GM23338 (cell line): ENCODE results near the gene NPHP1. TPM values are rescaled to one million over a fixed set of nuclear protein-coding genes. Genes with fewer than 3 reads are reported as not detected.

ENCODE experiments used
- CREB1 ChIP-seq: fragments of 250-450 bp; sonication (Bioruptor Pico); IDR thresholded peaks from 2 replicates; pipeline ENCODE4 v1.5.0; 2020; ENCODE audit warnings: low read depth, mild to moderate bottlenecking, moderate library complexity
- EZH2 ChIP-seq: fragments of 200-600 bp; sonication (generic); IDR thresholded peaks from one replicate; pipeline ENCODE4 v1.8.0; 2017; ENCODE audit warnings: antibody characterized with exemption, mild to moderate bottlenecking, low read depth; ENCODE audit not compliant: unreplicated experiment
- EZH2phosphoT487 ChIP-seq: fragments of 200-600 bp; sonication (generic); IDR thresholded peaks from one replicate; pipeline ENCODE4 v1.8.1; 2018; ENCODE audit warnings: antibody characterized with exemption; ENCODE audit not compliant: unreplicated experiment
- JUNB ChIP-seq: IDR thresholded peaks from one replicate; pipeline ENCODE4 v1.6.1; 2016; ENCODE audit warnings: antibody characterized with exemption; ENCODE audit not compliant: unreplicated experiment
- NANOG ChIP-seq: IDR thresholded peaks from 2 replicates; pipeline ENCODE4 v1.6.1; 2016; ENCODE audit warnings: antibody characterized with exemption, borderline replicate concordance
- POLR2AphosphoS5 ChIP-seq: IDR thresholded peaks from 2 replicates; pipeline ENCODE4 v1.6.1; 2016; ENCODE audit warnings: antibody characterized with exemption, low read depth
- STAT1 ChIP-seq: IDR thresholded peaks from one replicate; pipeline ENCODE4 v1.6.1; 2016; ENCODE audit warnings: antibody characterized with exemption; ENCODE audit not compliant: unreplicated experiment
- ZNF114 ChIP-seq: fragments of 250-450 bp; sonication (Bioruptor Pico); IDR thresholded peaks from 2 replicates; pipeline ENCODE4 v1.5.0; 2020; ENCODE audit warnings: mild to moderate bottlenecking, moderate library complexity
- ZNF331 ChIP-seq: fragments of 250-450 bp; sonication (Bioruptor Pico); IDR thresholded peaks from 2 replicates; pipeline ENCODE4 v1.5.0; 2020; ENCODE audit warnings: low read depth, mild to moderate bottlenecking, moderate library complexity
- polyA plus RNA-seq: library from polyadenylated mRNA; unstranded; fragments of >200 nt; fragmentation: Nextera tagmentation; extraction: Ambion mirVana; gene quantifications from 2 replicates; pipeline ENCODE4 v1.2.1, GENCODE V29; 2016
- total RNA-seq: library from RNA; depleted of rRNA; stranded (reverse); fragments of >200 nt; shearing (Covaris generic); gene quantifications from 2 replicates; pipeline ENCODE4 v1.2.3, GENCODE V29; 2014
- TF ChIP-seq, protein P1 (sequence below): fragments of 250-450 bp; sonication (Bioruptor Pico); IDR thresholded peaks from 2 replicates; pipeline ENCODE4 v1.5.0; 2020; ENCODE audit warnings: mild to moderate bottlenecking, moderate library complexity
- TF ChIP-seq, protein P2 (sequence below): IDR thresholded peaks from 2 replicates; pipeline ENCODE4 v1.6.1; 2016; ENCODE audit warnings: antibody characterized with exemption

NPHP1 gene
- total and polyA plus RNA-seq, 2 experiments from 2014 or later = 4.6 to 10.0 TPM

DNA sequence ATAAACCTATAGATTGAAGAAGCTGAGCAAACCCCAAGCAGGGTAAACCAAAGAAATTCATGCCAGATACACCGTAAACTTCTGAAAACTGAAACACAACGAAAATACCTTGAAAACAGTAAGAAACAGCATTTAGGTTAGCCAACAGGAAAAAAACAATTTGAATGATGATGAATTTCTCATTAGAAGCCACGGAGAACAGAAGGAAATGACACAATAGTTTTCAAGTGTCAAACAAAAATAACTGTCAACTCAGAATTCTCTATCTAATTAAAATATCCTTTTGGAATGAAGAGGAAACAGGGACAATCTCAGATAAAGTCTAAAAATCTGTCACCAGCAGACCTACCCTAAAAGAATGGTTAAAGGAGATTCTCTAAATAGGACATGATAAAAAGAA, 51.9 kb downstream of the NPHP1 start (continued):
- TF ChIP-seq, protein P1, sequence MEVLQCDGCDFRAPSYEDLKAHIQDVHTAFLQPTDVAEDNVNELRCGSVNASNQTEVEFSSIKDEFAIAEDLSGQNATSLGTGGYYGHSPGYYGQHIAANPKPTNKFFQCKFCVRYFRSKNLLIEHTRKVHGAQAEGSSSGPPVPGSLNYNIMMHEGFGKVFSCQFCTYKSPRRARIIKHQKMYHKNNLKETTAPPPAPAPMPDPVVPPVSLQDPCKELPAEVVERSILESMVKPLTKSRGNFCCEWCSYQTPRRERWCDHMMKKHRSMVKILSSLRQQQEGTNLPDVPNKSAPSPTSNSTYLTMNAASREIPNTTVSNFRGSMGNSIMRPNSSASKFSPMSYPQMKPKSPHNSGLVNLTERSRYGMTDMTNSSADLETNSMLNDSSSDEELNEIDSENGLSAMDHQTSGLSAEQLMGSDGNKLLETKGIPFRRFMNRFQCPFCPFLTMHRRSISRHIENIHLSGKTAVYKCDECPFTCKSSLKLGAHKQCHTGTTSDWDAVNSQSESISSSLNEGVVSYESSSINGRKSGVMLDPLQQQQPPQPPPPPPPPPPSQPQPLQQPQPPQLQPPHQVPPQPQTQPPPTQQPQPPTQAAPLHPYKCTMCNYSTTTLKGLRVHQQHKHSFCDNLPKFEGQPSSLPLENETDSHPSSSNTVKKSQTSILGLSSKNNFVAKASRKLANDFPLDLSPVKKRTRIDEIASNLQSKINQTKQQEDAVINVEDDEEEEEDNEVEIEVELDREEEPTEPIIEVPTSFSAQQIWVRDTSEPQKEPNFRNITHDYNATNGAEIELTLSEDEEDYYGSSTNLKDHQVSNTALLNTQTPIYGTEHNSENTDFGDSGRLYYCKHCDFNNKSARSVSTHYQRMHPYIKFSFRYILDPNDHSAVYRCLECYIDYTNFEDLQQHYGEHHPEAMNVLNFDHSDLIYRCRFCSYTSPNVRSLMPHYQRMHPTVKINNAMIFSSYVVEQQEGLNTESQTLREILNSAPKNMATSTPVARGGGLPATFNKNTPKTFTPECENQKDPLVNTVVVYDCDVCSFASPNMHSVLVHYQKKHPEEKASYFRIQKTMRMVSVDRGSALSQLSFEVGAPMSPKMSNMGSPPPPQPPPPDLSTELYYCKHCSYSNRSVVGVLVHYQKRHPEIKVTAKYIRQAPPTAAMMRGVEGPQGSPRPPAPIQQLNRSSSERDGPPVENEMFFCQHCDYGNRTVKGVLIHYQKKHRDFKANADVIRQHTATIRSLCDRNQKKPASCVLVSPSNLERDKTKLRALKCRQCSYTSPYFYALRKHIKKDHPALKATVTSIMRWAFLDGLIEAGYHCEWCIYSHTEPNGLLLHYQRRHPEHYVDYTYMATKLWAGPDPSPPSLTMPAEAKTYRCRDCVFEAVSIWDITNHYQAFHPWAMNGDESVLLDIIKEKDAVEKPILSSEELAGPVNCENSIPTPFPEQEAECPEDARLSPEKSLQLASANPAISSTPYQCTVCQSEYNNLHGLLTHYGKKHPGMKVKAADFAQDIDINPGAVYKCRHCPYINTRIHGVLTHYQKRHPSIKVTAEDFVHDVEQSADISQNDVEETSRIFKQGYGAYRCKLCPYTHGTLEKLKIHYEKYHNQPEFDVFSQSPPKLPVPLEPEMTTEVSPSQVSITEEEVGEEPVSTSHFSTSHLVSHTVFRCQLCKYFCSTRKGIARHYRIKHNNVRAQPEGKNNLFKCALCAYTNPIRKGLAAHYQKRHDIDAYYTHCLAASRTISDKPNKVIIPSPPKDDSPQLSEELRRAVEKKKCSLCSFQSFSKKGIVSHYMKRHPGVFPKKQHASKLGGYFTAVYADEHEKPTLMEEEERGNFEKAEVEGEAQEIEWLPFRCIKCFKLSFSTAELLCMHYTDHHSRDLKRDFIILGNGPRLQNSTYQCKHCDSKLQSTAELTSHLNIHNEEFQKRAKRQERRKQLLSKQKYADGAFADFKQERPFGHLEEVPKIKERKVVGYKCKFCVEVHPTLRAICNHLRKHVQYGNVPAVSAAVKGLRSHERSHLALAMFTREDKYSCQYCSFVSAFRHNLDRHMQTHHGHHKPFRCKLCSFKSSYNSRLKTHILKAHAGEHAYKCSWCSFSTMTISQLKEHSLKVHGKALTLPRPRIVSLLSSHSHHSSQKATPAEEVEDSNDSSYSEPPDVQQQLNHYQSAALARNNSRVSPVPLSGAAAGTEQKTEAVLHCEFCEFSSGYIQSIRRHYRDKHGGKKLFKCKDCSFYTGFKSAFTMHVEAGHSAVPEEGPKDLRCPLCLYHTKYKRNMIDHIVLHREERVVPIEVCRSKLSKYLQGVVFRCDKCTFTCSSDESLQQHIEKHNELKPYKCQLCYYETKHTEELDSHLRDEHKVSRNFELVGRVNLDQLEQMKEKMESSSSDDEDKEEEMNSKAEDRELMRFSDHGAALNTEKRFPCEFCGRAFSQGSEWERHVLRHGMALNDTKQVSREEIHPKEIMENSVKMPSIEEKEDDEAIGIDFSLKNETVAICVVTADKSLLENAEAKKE (CRISPR knock-in tag) = no peak
- TF ChIP-seq POLR2AphosphoS5 (no peak), EZH2phosphoT487 (no peak), NANOG (no peak), STAT1 (no peak), ZNF331 (CRISPR knock-in tag) (no peak), JUNB (no peak), ZNF114 (CRISPR knock-in tag) (no peak), EZH2 (no peak), CREB1 (CRISPR knock-in tag) (no peak)
- TF ChIP-seq, protein P2, sequence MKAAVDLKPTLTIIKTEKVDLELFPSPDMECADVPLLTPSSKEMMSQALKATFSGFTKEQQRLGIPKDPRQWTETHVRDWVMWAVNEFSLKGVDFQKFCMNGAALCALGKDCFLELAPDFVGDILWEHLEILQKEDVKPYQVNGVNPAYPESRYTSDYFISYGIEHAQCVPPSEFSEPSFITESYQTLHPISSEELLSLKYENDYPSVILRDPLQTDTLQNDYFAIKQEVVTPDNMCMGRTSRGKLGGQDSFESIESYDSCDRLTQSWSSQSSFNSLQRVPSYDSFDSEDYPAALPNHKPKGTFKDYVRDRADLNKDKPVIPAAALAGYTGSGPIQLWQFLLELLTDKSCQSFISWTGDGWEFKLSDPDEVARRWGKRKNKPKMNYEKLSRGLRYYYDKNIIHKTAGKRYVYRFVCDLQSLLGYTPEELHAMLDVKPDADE = no peak
